Upper lobe of right lung (tissue), 1 donor: Measurements from ENCODE around the gene PFDN6. TPM values are rescaled to one million over a fixed set of nuclear protein-coding genes. Genes with fewer than 3 reads are reported as not detected.
A peak's percentile ranks its signal among the peaks of the same experiment; 100 is the strongest.

ENCODE experiments used
- ATAC-seq: fragments of 200-7000 bp; cut with Tn5 transposase; one replicate; pipeline ENCODE4 v1.9.1; 2020; ENCODE audit warnings: mild to moderate bottlenecking, moderate library complexity
- DNase-seq: peaks from one replicate; pipeline ENCODE4 v3.0.0-alpha.2; 2020
- H3K27ac ChIP-seq: fragments of 200-600 bp; one replicate; pipeline ENCODE4 v1.8.0; 2022
- H3K27me3 ChIP-seq: fragments of 200-600 bp; one replicate; pipeline ENCODE4 v1.8.0; 2022; ENCODE audit warnings: mild to moderate bottlenecking
- H3K36me3 ChIP-seq: fragments of 200-600 bp; one replicate; pipeline ENCODE4 v1.8.0; 2022
- H3K4me1 ChIP-seq: fragments of 200-600 bp; one replicate; pipeline ENCODE4 v1.8.0; 2022
- H3K4me3 ChIP-seq: fragments of 200-600 bp; one replicate; pipeline ENCODE4 v1.8.0; 2022; ENCODE audit warnings: mild to moderate bottlenecking
- H3K9me3 ChIP-seq: fragments of 200-600 bp; one replicate; pipeline ENCODE4 v1.8.0; 2022
- intact Hi-C: fragments of 100-400 bp; cut with DNase I; formaldehyde crosslinking; loops from one replicate; pipeline ENCODE4 v1.11.0; 2022
- long read RNA-seq: library from polyadenylated mRNA; unstranded; transcript quantifications from one replicate; pipeline ENCODE4 v2.0.0, GENCODE V29; 2021
- total RNA-seq: library from RNA; stranded (reverse); fragmentation: NEBNext Ultra II Directional; extraction: Animal tissue kit (Norgen Biotek cat#: 25700); gene quantifications from one replicate; pipeline ENCODE4 v1.2.1, GENCODE V29; 2021
- TF ChIP-seq, protein P1 (sequence below): fragments of 200-600 bp; IDR thresholded peaks from one replicate; pipeline ENCODE4 v1.8.0; 2022; ENCODE audit warnings: antibody characterized with exemption
- donor health status: DM: no; HTN: yes; CAD: no; lungs with severe emphysema.

The PFDN6 gene
- total RNA-seq, result 39.3 TPM
- long read RNA-seq, partial matches to known transcripts, result 0 of 1 reads
- long read RNA-seq, other reads (novel, unspliced or antisense), result 1 of 1 reads

DNA sequence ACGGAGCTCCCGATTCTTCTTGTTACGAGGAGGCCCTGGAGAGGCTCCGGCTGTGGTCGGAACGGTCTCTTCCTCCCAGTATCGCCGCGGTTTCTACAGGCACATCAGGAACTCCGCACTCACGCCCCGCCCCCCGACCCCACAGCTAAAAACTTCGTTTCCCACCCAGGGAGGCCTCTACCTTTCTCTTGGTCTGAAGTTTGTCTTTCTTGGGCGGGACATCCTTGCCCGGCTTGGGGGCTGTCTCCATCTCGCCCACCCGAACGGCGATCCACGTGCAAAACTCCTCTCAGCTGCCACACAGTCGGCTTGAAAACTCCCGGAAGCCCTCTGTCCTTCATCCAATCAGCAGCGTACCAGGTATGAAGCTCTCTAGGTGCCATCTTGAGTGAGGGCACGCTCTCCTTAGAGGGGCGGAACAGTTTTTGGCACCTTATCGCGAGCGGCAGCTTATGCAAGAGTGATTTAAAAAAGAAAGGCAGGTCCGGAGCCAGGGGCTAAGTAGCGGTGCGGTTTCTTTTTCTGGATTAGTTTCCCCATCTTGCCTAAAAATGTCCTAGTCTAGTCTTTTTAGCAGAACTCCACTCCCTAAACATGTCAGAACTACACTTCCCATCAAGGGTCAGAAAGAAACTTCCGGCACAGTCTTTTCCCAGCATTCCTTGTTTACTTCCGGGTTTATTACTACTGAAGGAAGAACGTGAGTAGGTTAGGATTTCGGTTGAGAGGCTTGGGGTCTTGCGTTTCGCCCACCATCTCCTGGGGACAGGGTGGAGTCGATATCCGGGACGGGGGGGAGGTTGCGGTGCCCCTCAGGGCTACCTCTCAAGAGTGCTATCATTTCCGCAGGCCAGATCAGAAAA lies at the start of gene PFDN6, which contains the start of gene WDR46:
Gene PFDN6 (plus strand): TSS at position 681 of the 863 bp plus-strand sequence. CDS start 256 bp downstream, outside the sequence.
Gene WDR46 (minus strand): TSS at position 319 of the 863 bp plus-strand sequence. CDS start 69 bp downstream, at position 250.
- Histone ChIP-seq H3K36me3 (peaks cover 59% of the 10 kb centered on the region), H3K4me1 (peaks cover 19% of the 10 kb centered on the region), H3K9me3 (no peaks in the 10 kb centered on the region), H3K27me3 (no peaks in the 10 kb centered on the region), H3K27ac (peak within 1 kb of the TSS; percentile 73), H3K4me3 (peak within 1 kb of the TSS; percentile 89)
- ATAC-seq (peak; percentile 96), DNase-seq (peak; percentile 83)
- intact Hi-C loops, result no loop called here
- TF ChIP-seq, protein P1, sequence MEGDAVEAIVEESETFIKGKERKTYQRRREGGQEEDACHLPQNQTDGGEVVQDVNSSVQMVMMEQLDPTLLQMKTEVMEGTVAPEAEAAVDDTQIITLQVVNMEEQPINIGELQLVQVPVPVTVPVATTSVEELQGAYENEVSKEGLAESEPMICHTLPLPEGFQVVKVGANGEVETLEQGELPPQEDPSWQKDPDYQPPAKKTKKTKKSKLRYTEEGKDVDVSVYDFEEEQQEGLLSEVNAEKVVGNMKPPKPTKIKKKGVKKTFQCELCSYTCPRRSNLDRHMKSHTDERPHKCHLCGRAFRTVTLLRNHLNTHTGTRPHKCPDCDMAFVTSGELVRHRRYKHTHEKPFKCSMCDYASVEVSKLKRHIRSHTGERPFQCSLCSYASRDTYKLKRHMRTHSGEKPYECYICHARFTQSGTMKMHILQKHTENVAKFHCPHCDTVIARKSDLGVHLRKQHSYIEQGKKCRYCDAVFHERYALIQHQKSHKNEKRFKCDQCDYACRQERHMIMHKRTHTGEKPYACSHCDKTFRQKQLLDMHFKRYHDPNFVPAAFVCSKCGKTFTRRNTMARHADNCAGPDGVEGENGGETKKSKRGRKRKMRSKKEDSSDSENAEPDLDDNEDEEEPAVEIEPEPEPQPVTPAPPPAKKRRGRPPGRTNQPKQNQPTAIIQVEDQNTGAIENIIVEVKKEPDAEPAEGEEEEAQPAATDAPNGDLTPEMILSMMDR, result no peak

DNA sequence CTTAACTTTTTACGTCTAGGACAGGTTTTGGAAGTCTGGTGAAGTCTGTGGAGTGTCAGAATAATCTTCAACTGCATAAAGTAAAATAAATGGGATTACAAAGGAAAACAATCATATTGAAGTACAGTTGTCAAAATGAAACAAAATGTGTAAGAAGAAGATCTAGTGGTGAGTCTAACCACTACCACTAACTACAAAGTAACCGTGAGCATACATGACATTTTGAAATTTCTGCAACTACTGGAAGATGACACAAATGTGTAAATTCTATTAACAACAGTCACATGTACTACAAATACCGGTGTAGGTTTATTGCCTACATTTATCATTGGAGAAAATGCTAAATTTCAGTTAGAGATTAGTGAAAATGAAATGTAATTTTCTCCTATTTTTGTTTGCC lies 47.4 kb upstream of the PFDN6 start:
- DNase-seq, result no peak
- TF ChIP-seq, protein P1, result no peak

DNA sequence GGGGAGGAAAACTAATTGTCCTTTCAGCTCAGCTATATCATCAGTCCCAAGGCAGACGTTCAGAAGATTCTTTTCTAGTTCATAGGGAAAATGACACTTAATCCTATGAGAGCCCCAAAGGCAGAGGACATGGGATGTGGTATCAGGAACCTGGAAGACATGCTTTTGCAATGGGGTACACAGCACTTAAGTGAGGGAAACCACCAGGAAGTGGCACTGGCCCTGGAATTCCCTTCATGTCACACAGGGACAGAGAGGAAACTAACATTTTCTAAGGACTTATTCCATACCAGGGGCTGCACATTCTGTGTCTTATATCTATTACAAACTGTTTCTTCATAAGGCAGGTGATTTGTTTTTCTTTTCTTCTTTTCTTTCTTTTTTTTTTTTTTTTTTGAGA lies 45.9 kb upstream of the PFDN6 start:
- intact Hi-C loops, result loop anchor here (10.0 kb wide), 3 partner anchors 79 to 229 kb away; no protein-coding TSS in a partner anchor
- no peak overlapping the region for H3K4me3 ChIP-seq
- DNase-seq (no peak), ATAC-seq (no peak)
- no peaks in the 10 kb centered on the region for H3K9me3 ChIP-seq
- TF ChIP-seq, protein P1, result no peak
- no peaks in the 10 kb centered on the region for H3K36me3 ChIP-seq
- peaks cover 4% of the 10 kb centered on the region for H3K4me1 ChIP-seq
- H3K27ac ChIP-seq, result no peak overlapping the region
- H3K27me3 ChIP-seq, result no peaks in the 10 kb centered on the region

More for the DNA sequence above, 47.4 kb upstream of the PFDN6 start:
- H3K4me3 ChIP-seq, result no peak overlapping the region
- no peak for ATAC-seq
- H3K27ac ChIP-seq, result no peak overlapping the region
- H3K27me3 ChIP-seq, result no peaks in the 10 kb centered on the region
- intact Hi-C loops, result loop anchor here (10.0 kb wide), 3 partner anchors 77 to 227 kb away; no protein-coding TSS in a partner anchor
- H3K9me3 ChIP-seq, result no peaks in the 10 kb centered on the region
- H3K36me3 ChIP-seq, result no peaks in the 10 kb centered on the region
- H3K4me1 ChIP-seq, result no peaks in the 10 kb centered on the region

DNA sequence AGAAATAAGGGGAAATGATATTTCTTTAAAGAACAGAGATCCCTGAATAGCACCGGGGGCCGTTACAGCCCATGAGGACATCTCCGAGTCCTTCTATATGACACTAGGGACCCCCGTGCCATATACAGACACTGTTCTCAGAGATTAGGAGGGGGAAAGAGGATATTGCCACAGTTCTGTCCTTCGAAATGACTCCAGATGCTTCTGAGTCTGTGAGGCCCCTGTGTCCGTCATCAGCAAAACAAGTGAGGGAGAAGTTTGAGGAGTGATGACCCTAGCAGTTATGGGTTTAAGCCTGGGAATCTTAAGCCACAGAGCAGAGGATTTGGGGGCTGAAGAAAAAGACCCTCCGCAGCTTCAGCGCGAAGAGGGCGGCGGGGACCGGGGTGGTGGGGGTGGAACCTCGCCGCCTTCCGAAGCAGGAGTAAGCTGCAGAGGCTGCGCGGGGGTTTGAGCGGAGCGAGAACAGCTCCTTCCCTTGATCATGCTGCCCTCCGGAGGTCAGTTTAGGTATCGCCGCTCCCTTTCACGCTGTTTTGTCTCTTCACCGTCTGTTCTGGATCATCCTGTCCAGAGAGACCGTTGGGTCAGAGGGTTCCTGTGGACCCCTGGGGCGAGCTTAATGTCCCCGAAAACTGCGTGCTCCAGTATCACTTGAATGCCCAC lies 41.3 kb upstream of the PFDN6 start:
- TF ChIP-seq, protein P1, result peak; percentile 99
- peak overlapping the region; percentile 81 for H3K27ac ChIP-seq
- DNase-seq, result peak; percentile 91
- H3K4me1 ChIP-seq, result peaks cover 21% of the 10 kb centered on the region
- peak; percentile 85 for ATAC-seq
- no peaks in the 10 kb centered on the region for H3K9me3 ChIP-seq
- H3K36me3 ChIP-seq, result peaks cover 18% of the 10 kb centered on the region
- H3K27me3 ChIP-seq, result no peaks in the 10 kb centered on the region
- peak overlapping the region; percentile 59 for H3K4me3 ChIP-seq
- intact Hi-C loops, result loop anchor here (10.0 kb wide), 3 partner anchors 83 to 233 kb away; no protein-coding TSS in a partner anchor

DNA sequence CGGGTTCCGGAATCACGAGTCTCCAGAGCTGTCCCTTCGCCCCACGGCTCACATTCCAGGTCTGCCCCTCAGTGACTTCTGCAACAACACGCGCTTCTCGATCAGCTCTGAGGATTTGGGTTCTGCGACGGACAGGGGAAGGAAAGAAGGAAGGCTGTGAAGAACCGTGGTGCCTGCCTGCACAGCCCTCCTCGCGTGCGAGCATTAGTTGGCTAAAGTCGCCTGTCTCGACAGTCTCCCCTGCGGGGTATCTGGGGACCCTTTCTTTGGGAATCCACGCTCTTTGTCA lies 40.8 kb upstream of the PFDN6 start:
- Histone ChIP-seq H3K9me3 (no peaks in the 10 kb centered on the region), H3K27me3 (no peaks in the 10 kb centered on the region), H3K4me3 (peak overlapping the region; percentile 59), H3K4me1 (peaks cover 21% of the 10 kb centered on the region), H3K27ac (peak overlapping the region; percentile 81), H3K36me3 (peaks cover 18% of the 10 kb centered on the region)
- peak; percentile 1 for ATAC-seq
- DNase-seq, result peak; percentile 69
- intact Hi-C loops, result loop anchor here (10.0 kb wide), 3 partner anchors 84 to 234 kb away; no protein-coding TSS in a partner anchor
- TF ChIP-seq, protein P1, result no peak
